Lower lobe of right lung (tissue), 2 donors: ENCODE data around the gene TDRD12. TPM values are rescaled to one million over a fixed set of nuclear protein-coding genes. Genes with fewer than 3 reads are reported as not detected.
"Not testable (repeated sequence)": the region's sequence is repeated elsewhere in the genome, so short reads cannot be mapped to it uniquely, and the experiment has no call there.

Source experiments
- ATAC-seq, 2 donors: fragments of 200-7000 bp; cut with Tn5 transposase; one replicate each; pipeline ENCODE4 v1.9.1; 2020 to 2022; ENCODE audit warnings: mild to moderate bottlenecking in 2 of 2, moderate library complexity in 2 of 2
- DNase-seq: peaks from one replicate; pipeline ENCODE4 v3.0.0-alpha.2; 2020
- H3K27ac ChIP-seq: fragments of 200-600 bp; one replicate; pipeline ENCODE4 v1.8.0; 2022
- H3K27me3 ChIP-seq: fragments of 200-600 bp; one replicate; pipeline ENCODE4 v1.8.0; 2022; ENCODE audit warnings: low read depth
- H3K36me3 ChIP-seq: fragments of 200-600 bp; one replicate; pipeline ENCODE4 v1.8.0; 2022; ENCODE audit warnings: mild to moderate bottlenecking
- H3K4me1 ChIP-seq: fragments of 200-600 bp; one replicate; pipeline ENCODE4 v1.8.0; 2022
- H3K4me3 ChIP-seq: fragments of 200-600 bp; one replicate; pipeline ENCODE4 v1.8.0; 2022; ENCODE audit warnings: mild to moderate bottlenecking
- H3K9me3 ChIP-seq: fragments of 200-600 bp; one replicate; pipeline ENCODE4 v1.8.0; 2022
- intact Hi-C: fragments of 100-400 bp; cut with DNase I; formaldehyde crosslinking; loops from one replicate; pipeline ENCODE4 v1.11.0; 2022
- total RNA-seq: library from RNA; stranded (reverse); fragmentation: NEBNext Ultra II Directional; extraction: Animal tissue kit (Norgen Biotek cat#: 25700); gene quantifications from one replicate; pipeline ENCODE4 v1.2.1, GENCODE V29; 2021
- TF ChIP-seq, protein P1 (sequence below): fragments of 200-600 bp; IDR thresholded peaks from one replicate; pipeline ENCODE4 v1.8.0; 2022; ENCODE audit warnings: antibody characterized with exemption, mild to moderate bottlenecking
- donor health status: DM: no; HTN: yes; CAD: no; lungs with severe emphysema.

TDRD12 gene
- total RNA-seq, 1 donor from 2014 or later: not detected

DNA sequence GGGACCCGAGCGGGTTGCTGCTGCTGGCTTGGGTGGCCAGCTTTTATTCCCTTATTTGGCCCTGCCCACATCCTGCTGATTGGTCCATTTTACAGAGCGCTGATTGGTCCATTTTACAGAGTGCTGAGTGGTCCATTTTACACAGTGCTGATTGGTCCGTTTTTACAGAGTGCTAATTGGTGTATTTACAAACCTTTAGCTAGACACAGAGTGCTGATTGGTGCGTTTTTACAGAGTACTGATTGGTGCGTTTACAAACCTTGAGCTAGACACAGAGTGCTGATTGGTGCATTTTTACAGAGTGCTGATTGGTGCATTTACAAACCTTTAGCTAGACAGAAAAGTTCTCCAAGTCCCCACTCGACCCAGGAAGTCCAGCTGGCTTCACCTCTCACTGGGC lies 19.4 kb upstream of the TDRD12 start:
- H3K27ac ChIP-seq, H3K4me3 ChIP-seq, H3K27me3 ChIP-seq, ATAC-seq, intact Hi-C loops, DNase-seq: not testable (repeated sequence)
- Histone ChIP-seq H3K36me3 (peaks cover 25% of the 10 kb centered on the region), H3K9me3 (peaks cover 12% of the 10 kb centered on the region), H3K4me1 (peaks cover 39% of the 10 kb centered on the region)

DNA sequence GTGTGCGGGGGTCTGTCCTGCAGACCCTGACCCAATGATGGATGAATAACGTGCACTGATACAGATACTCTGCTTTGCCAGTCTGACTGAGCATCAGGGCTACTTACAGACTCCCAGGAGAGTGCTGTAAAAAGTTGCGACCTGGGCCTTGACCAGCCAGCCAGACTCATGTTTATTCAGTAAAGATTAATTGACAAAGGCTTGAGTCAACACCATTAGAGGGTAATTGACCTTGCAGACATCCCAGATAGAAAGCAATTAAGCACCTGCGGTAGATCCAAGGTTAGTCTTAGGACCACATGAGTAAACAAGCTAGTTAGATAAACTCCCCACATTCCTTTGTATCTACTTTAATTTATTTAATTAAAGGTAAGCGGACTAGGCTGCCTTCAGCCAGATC lies 17.6 kb upstream of the TDRD12 start:
- H3K4me1 ChIP-seq: peaks cover 20% of the 10 kb centered on the region

DNA sequence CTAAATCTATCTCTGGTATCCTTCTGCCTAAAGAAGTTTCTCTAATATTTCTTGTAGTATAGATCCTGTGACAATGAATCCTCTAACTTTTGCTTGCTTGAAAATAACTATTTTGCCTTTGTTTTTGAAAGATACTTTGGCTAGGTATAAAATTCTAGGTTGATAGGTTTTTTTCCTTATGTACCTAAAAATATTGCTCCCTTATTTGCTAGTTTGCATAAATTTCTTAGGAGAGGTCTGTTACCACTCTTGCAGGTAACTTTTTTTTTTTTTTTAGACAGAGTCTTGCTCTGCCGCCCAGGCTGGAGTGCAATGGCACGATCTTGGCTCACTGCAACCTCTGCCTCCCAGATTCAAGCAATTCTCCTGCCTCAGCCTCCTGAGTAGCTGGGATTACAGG lies 15.6 kb upstream of the TDRD12 start:
- H3K27ac ChIP-seq, DNase-seq, ATAC-seq, intact Hi-C loops, H3K27me3 ChIP-seq, H3K4me3 ChIP-seq: not testable (repeated sequence)
- Histone ChIP-seq H3K9me3 (peaks cover 12% of the 10 kb centered on the region), H3K4me1 (peaks cover 13% of the 10 kb centered on the region), H3K36me3 (peaks cover 18% of the 10 kb centered on the region)

More for the DNA sequence above, 17.6 kb upstream of the TDRD12 start:
- TF ChIP-seq, protein P1, sequence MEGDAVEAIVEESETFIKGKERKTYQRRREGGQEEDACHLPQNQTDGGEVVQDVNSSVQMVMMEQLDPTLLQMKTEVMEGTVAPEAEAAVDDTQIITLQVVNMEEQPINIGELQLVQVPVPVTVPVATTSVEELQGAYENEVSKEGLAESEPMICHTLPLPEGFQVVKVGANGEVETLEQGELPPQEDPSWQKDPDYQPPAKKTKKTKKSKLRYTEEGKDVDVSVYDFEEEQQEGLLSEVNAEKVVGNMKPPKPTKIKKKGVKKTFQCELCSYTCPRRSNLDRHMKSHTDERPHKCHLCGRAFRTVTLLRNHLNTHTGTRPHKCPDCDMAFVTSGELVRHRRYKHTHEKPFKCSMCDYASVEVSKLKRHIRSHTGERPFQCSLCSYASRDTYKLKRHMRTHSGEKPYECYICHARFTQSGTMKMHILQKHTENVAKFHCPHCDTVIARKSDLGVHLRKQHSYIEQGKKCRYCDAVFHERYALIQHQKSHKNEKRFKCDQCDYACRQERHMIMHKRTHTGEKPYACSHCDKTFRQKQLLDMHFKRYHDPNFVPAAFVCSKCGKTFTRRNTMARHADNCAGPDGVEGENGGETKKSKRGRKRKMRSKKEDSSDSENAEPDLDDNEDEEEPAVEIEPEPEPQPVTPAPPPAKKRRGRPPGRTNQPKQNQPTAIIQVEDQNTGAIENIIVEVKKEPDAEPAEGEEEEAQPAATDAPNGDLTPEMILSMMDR: no peak
- intact Hi-C loops: no loop called here
- H3K4me3 ChIP-seq: no peak overlapping the region
- H3K36me3 ChIP-seq: peaks cover 27% of the 10 kb centered on the region
- H3K27me3 ChIP-seq: no peaks in the 10 kb centered on the region
- ATAC-seq (peak; percentile 62 to 86), DNase-seq (no peak)
- peaks cover 12% of the 10 kb centered on the region for H3K9me3 ChIP-seq
- no peak overlapping the region for H3K27ac ChIP-seq

- H3K4me1 ChIP-seq: no peaks in the 10 kb centered on the region
- H3K36me3 ChIP-seq: peaks cover 40% of the 10 kb centered on the region
- no peak overlapping the region for H3K4me3 ChIP-seq
- intact Hi-C loops: no loop called here
- ATAC-seq (peak; percentile 32 to 70), DNase-seq (no peak)
- no peaks in the 10 kb centered on the region for H3K27me3 ChIP-seq
- H3K9me3 ChIP-seq: peaks cover 12% of the 10 kb centered on the region
- TF ChIP-seq, protein P1: no peak
- no peak overlapping the region for H3K27ac ChIP-seq
Observed at GRCh38 chr19:32708457-32708856, 11.1 kb upstream of the TDRD12 start.

DNA sequence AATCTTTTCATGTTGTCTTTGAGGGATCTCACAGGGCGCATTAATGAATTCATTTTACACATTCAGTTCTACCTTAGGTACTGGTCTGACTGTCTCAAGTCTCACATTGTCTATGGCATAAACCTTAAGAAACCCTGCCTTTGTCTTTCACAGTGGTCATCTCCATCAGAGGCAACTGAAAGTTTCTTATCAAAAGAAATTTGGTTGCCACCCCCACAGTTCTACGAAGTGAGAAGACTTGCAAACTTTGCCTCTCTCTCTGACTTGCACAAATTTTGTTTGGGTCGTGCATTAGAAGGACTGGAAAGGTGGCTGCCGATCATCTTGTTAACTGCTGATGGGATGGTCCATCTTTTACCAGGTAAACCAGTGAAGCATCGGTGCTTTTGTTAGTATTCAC lies 10.5 kb upstream of the TDRD12 start:
- Histone ChIP-seq H3K27ac (no peak overlapping the region), H3K27me3 (no peaks in the 10 kb centered on the region), H3K4me3 (no peak overlapping the region), H3K4me1 (no peaks in the 10 kb centered on the region), H3K36me3 (peaks cover 43% of the 10 kb centered on the region), H3K9me3 (peaks cover 8% of the 10 kb centered on the region)
- ATAC-seq (no peak), DNase-seq (no peak)
- TF ChIP-seq, protein P1: no peak
- intact Hi-C loops: no loop called here

DNA sequence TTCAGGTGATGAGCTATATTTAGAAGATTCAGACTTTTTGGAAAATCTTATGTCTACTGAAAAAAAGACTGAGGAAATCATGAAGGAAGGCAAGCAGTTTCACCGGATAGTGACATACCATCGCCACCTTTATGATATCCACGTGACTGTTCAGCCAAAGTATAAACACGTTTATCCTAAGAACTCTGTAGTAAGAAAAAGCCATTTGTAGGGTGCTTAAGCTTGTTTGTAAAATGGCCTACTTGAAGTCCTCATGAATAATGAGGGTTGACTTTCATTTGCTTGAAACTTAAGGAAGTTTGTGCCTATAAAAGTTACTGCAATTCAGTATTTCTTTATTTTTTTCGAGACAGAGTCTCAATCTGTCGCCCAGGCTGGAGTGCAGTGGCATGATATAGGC lies 7.8 kb upstream of the TDRD12 start:
- H3K27ac ChIP-seq: no peak overlapping the region
- H3K27me3 ChIP-seq: no peaks in the 10 kb centered on the region
- no peaks in the 10 kb centered on the region for H3K9me3 ChIP-seq
- TF ChIP-seq, protein P1: no peak
- H3K4me1 ChIP-seq: no peaks in the 10 kb centered on the region
- DNase-seq (no peak), ATAC-seq (peak; percentile 43 to 67)
- H3K4me3 ChIP-seq: no peak overlapping the region
- intact Hi-C loops: no loop called here
- peaks cover 49% of the 10 kb centered on the region for H3K36me3 ChIP-seq

- ATAC-seq, H3K4me1 ChIP-seq, intact Hi-C loops, DNase-seq, H3K9me3 ChIP-seq, H3K4me3 ChIP-seq, H3K27ac ChIP-seq, H3K27me3 ChIP-seq: not testable (repeated sequence)
- H3K36me3 ChIP-seq: peaks cover 32% of the 10 kb centered on the region
Observed at GRCh38 chr19:32716203-32716602, 3.4 kb upstream of the TDRD12 start.
